IPS-18a (cell line): ENCODE data around the gene EIF4H.

Source experiments
- H3K27ac ChIP-seq: one replicate; pipeline ENCODE4 v1.5.1; 2013; ENCODE audit warnings: low read length
- H3K27me3 ChIP-seq: one replicate; pipeline ENCODE4 v1.6.1; 2013; ENCODE audit warnings: mild to moderate bottlenecking, low read length; ENCODE audit not compliant: control insufficient read depth, insufficient read depth
- H3K36me3 ChIP-seq: one replicate; pipeline ENCODE4 v1.6.1; 2013; ENCODE audit warnings: low read depth, low read length; ENCODE audit not compliant: control insufficient read depth
- H3K4me1 ChIP-seq: one replicate; pipeline ENCODE4 v1.6.1; 2013; ENCODE audit warnings: low read depth, low read length; ENCODE audit not compliant: control insufficient read depth
- H3K4me3 ChIP-seq: one replicate; pipeline ENCODE4 v1.5.1; 2013; ENCODE audit warnings: low read length
- H3K9ac ChIP-seq: one replicate; pipeline ENCODE4 v1.6.1; 2013; ENCODE audit warnings: mild to moderate bottlenecking, low read length, moderate library complexity
- H3K9me3 ChIP-seq: one replicate; pipeline ENCODE4 v1.6.1; 2013; ENCODE audit warnings: low read depth, low read length; ENCODE audit not compliant: control insufficient read depth

EIF4H gene

DNA sequence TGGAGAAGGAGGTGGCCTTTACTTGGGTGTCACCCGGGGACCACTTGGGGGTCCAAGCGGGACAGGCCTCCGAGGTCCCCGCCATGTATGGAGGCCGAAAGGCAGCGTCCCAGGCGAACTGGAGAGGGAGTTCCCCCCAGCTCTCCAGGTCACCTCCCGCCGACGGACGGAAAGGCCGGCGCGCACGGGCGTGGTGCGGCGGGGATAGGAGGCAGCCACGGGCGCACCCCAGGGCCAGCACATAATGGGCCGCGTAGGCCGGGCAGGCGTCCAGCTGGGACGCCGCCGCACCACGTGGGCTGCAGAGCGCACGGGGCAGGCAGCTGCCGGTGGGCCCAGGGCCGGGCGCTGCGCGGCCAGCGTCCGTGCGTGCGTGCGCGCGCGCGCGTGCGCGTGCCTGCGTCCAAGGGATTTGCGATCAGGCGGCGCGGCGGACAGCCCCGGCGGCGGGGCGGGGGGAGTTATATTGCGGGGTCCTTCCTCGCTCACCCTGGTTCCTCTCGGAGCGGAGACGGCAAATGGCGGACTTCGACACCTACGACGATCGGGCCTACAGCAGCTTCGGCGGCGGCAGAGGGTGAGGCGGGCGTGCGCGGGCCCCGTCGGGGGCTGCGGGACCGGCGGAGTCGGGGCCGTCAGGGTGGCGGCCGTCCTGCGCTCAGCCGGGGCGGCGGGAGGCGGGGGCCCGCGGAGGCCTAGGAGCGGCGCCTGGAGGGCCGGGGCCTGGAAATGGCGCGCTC, at the start of gene EIF4H:
EIF4H (plus strand) TSS at position 491 of the 740 bp plus-strand sequence; CDS start at position 519, 28 bp downstream.
- peak within 1 kb of the TSS; percentile 95 for H3K9ac ChIP-seq
- peak within 1 kb of the TSS; percentile 95 for H3K4me3 ChIP-seq
- H3K27ac ChIP-seq: peak within 1 kb of the TSS; percentile 50
- H3K36me3 ChIP-seq: peaks cover 19% of the 10 kb centered on the region
- peaks cover 21% of the 10 kb centered on the region for H3K4me1 ChIP-seq
- H3K27me3 ChIP-seq: no peaks in the 10 kb centered on the region
- H3K9me3 ChIP-seq: no peaks in the 10 kb centered on the region

DNA sequence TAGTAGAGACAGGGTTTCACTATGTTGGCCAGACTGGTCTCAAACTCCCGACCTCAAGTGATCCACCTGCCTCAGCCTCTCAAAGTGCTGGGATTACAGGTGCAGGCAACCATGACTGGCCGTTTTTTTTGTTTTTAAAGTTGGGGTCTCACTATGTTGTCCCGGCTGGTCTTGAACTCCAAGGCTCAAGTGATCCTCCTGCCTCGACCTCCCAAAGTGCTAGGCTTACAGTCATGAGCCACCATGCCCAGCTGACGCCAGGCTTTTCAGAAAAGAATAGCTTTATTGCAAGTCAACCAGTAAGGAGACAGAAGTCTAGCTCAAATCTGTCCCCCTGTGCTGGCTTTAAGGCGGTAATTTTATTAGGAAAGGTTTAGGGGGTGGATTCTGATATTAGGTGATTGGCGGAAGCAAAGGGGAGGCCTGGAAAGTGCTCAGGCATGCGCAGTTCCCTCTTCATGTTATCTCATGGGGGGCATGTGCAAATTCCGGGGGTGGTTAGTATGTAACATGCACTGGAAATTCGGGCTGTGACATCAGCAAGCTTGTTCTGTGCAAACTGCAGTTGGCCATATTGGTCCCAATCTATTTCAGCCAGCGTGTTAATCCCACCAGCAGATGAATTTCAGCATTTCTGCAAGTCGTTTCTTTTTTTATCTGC, 47.8 kb upstream of the EIF4H start:
- no peaks in the 10 kb centered on the region for H3K27me3 ChIP-seq
- H3K4me1 ChIP-seq: no peaks in the 10 kb centered on the region
- H3K27ac ChIP-seq: no peak overlapping the region
- no peaks in the 10 kb centered on the region for H3K9me3 ChIP-seq
- H3K9ac ChIP-seq: no peak overlapping the region
- H3K36me3 ChIP-seq: peaks cover 2% of the 10 kb centered on the region
- H3K4me3 ChIP-seq: no peak overlapping the region

DNA sequence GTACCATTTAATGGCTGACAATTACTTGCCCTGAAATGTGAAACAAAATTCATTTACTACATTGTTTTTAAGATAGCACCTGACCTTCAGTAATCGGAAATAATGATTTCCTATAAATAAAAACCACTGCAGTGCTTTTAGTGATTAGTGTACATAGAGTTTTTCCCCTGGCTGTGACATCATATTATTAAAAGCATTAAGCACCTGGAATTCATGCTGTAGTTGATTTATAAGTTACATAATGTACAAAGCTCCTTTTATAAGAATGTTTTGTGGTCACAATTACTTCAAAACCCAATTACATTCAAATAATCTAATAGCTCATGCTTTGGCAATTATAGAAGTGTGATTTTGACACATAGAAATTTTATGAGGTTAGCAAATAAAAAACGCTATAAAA, 44.3 kb upstream of the EIF4H start:
- no peak overlapping the region for H3K27ac ChIP-seq
- H3K9ac ChIP-seq: no peak overlapping the region
- no peaks in the 10 kb centered on the region for H3K36me3 ChIP-seq
- no peaks in the 10 kb centered on the region for H3K9me3 ChIP-seq
- no peaks in the 10 kb centered on the region for H3K27me3 ChIP-seq
- no peak overlapping the region for H3K4me3 ChIP-seq
- H3K4me1 ChIP-seq: no peaks in the 10 kb centered on the region

DNA sequence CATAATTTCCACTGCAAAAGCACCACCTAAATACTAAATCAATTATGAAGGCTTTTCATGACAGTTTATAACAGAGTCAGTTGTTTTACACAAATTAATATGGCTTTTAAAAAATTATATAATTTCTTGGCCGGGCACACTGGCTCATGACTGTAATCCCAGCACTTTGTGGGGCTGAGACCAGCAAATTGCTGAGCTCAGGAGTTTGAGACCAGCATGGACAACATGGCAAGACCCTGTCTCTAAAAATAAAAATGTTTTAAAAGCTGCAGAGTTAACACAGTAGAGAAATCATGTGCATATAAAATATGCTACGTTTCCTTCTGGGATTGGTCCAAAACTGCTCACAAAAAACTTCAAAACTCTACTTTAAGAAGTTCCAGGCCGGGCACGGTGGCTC, 43.6 kb upstream of the EIF4H start:
- Histone ChIP-seq H3K9me3 (no peaks in the 10 kb centered on the region), H3K9ac (no peak overlapping the region), H3K4me3 (no peak overlapping the region), H3K4me1 (no peaks in the 10 kb centered on the region), H3K27me3 (no peaks in the 10 kb centered on the region), H3K36me3 (no peaks in the 10 kb centered on the region), H3K27ac (no peak overlapping the region)

DNA sequence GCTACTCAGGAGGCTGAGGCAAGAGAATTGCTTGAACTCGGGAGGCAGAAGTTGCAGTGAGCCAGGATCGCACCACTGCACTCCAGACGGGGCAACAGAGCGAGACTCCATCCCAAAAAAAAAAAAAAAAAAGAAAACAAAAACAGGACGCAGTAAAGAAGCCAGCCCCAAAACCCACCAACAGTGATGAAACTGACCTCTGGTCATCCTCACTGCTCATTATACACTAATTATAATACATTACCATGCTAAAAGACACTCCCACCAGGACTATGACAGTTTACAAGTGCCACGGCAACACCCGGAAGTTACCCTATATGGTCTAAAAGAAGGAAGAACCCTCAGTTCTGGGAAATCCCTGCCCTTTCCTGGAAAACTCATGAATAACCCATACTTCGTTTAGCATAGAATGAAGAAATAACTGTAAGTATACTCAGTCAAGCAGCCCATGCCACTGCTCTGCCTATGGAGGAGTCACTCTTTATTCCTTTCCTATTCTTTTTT, 40.0 kb upstream of the EIF4H start:
- H3K36me3 ChIP-seq: no peaks in the 10 kb centered on the region
- no peaks in the 10 kb centered on the region for H3K27me3 ChIP-seq
- H3K4me3 ChIP-seq: no peak overlapping the region
- no peak overlapping the region for H3K9ac ChIP-seq
- H3K27ac ChIP-seq: no peak overlapping the region
- peaks cover 7% of the 10 kb centered on the region for H3K4me1 ChIP-seq
- no peaks in the 10 kb centered on the region for H3K9me3 ChIP-seq

DNA sequence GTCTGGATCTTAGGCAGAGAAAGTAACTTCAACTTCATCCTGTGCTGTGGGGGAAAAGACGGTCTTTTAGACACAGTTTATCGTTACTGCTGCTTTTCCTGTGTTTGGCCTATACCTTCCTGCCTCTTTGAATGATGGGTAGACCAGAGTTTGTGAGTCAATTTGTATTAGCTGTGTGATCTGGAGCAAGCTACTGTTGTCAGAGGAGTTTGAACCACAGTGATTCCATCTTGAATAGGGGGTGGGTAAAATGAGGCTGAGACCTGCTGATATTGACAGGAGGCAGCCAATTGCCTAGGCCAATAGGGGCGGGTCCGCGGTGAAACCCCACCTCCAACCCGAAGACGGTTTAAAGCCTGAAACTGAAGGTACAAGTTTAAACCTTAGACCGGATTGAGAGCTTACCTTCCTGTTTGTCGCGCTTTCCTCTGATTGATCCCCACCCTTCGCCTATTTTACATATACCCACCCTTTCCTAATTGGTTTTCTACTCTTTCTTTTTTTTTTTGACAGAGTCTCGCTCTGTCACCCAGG, 35.8 kb upstream of the EIF4H start:
- Histone ChIP-seq H3K27me3 (no peaks in the 10 kb centered on the region), H3K36me3 (no peaks in the 10 kb centered on the region), H3K4me3 (peak overlapping the region; percentile 24), H3K9me3 (no peaks in the 10 kb centered on the region), H3K27ac (no peak overlapping the region), H3K4me1 (peaks cover 13% of the 10 kb centered on the region), H3K9ac (no peak overlapping the region)

DNA sequence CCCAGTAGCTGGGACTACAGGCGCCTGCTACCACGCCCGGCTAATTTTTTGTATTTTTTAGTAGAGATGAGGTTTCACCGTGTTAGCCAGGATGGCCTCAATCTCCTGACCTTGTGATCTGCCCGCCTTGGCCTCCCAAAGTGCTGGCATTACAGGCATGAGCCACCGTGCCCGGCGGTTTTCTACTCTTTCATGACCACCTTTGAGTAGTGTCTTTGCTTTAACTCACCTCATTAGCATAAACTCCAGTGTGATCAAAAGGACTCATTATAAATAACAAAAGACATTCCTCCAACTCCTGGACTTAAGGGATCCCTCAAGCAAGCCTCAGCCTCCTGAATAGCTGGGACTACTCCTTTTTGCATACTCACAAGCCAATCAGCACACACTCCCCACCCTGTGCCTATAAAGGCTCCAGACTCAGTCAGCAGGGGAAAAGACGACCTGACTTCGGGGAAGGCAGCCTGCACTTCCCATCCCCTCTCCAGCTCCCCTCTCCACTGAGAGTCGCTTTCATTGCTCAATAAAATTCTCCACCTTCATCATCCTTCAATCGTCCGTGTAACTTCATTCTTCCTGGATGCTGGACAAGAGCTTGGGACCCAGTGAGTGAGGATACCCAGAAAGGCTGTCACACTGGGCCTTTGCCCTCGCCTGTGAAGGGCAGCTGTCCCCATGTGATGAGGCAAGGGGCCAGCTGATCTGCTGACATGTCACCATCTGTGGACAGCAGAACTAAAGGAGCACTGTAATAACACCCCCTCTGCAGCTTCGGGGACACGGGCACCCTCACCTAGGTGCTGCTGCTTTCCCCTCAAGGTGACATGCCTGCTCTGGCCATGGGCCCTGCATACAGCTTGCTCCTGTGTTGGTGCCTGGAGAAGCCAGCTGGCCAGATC, 35.0 kb upstream of the EIF4H start:
- no peaks in the 10 kb centered on the region for H3K9me3 ChIP-seq
- H3K27ac ChIP-seq: no peak overlapping the region
- H3K9ac ChIP-seq: no peak overlapping the region
- no peaks in the 10 kb centered on the region for H3K36me3 ChIP-seq
- H3K27me3 ChIP-seq: no peaks in the 10 kb centered on the region
- H3K4me1 ChIP-seq: peaks cover 13% of the 10 kb centered on the region
- H3K4me3 ChIP-seq: peak overlapping the region; percentile 24

DNA sequence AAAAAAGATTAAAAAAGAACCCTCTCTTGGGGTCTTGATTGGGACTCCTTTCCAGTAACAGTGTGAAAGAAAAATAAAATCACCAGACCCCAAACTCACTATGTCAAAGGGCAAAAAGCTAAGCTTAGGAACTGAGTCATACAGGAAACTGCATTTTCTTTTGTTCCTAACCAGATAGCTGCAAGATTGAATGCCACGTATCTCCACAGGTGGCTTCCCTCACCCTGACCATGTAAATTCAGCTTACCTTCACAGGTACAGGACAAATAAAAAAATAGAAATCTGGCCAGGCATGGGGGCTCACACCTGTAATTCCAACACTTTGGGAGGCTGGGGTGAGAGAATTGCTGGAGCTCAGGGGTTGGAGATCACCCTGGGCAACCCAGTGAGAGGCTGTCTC, 32.5 kb upstream of the EIF4H start:
- Histone ChIP-seq H3K9ac (no peak overlapping the region), H3K4me3 (no peak overlapping the region), H3K27ac (no peak overlapping the region), H3K27me3 (no peaks in the 10 kb centered on the region), H3K9me3 (no peaks in the 10 kb centered on the region), H3K36me3 (no peaks in the 10 kb centered on the region), H3K4me1 (peaks cover 13% of the 10 kb centered on the region)

DNA sequence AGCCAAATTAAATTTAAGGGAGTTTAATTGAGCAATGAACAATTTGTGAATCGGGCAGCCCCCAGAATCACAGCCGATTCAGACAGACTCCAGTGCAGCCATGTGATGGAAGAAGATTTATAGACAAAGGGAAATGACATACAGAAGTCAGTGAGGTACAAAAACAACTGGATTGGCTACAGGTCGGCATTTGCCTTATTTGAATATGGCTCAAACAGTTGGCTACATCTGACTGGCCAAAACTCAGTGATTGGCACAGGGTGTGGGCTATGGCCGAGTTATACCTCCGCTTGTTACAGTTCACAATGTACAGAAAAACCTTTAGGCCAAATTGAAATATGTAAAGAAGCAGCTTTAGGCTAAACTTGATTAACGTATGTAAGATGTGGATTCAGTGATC, 30.8 kb upstream of the EIF4H start:
- Histone ChIP-seq H3K36me3 (no peaks in the 10 kb centered on the region), H3K9ac (no peak overlapping the region), H3K27me3 (no peaks in the 10 kb centered on the region), H3K4me3 (no peak overlapping the region), H3K4me1 (peaks cover 9% of the 10 kb centered on the region), H3K27ac (no peak overlapping the region), H3K9me3 (no peaks in the 10 kb centered on the region)

DNA sequence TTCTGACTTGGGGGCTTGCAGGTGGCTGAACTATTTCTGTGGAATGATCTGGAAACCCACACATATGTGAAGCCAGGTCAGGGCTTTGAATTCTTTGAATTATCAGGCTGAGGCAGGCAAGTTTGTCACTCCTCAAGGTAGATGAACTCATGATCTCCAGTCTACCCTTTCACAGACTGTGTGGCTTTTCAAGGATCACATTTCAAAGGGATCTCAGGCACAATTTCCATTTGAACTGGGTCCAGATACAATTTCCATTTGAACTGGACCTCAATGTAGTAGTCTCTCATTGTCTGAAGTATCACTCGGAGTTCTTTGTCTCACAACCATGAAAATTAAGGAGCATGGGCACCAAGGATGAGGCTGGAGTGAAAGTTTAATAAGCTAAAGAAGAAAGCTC, 25.7 kb upstream of the EIF4H start:
- H3K9me3 ChIP-seq: peaks cover 3% of the 10 kb centered on the region
- no peak overlapping the region for H3K9ac ChIP-seq
- no peaks in the 10 kb centered on the region for H3K27me3 ChIP-seq
- H3K4me1 ChIP-seq: no peaks in the 10 kb centered on the region
- H3K4me3 ChIP-seq: no peak overlapping the region
- H3K36me3 ChIP-seq: no peaks in the 10 kb centered on the region
- no peak overlapping the region for H3K27ac ChIP-seq

DNA sequence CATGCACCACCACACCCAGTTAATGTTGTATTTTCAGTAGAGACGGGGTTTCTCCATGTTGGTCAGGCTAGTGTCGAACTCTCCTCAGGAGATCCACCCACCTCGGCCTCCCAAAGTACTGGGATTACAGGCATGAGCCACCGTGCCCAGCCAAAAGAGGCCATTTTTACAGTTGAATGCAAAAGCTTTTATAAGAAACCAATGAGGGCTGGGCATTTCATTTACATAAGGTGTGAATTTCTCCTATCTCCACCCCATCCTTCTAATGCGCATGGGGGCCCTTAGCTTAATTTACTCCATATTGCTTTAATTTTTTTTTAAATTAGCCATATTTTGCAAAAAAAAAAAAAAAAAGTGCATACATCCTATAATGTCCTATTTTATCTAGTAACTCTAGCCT, 25.1 kb upstream of the EIF4H start:
- Histone ChIP-seq H3K4me1 (no peaks in the 10 kb centered on the region), H3K9ac (no peak overlapping the region), H3K27ac (no peak overlapping the region), H3K36me3 (no peaks in the 10 kb centered on the region), H3K4me3 (no peak overlapping the region), H3K9me3 (peaks cover 3% of the 10 kb centered on the region), H3K27me3 (no peaks in the 10 kb centered on the region)
